Middle frontal gyrus (tissue), 1 donor: Measurements from ENCODE around the gene CHST8.
"Not testable (repeated sequence)": the region's sequence is repeated elsewhere in the genome, so short reads cannot be mapped to it uniquely, and the experiment has no call there.

ENCODE experiments used
- DNase-seq: peaks from one replicate; pipeline ENCODE4 v3.0.0-alpha.2; 2015; ENCODE audit warnings: low spot score; ENCODE audit errors: extremely low spot score

The CHST8 gene

GRCh38 chr19:33689138-33689746 is 67.5 kb downstream of the CHST8 start:
- no peak for DNase-seq

GRCh38 chr19:33689868-33690267 is 68.1 kb downstream of the CHST8 start:
- DNase-seq: no peak

GRCh38 chr19:33690378-33691029 is 68.8 kb downstream of the CHST8 start:
- no peak for DNase-seq

- DNase-seq: no peak
These were observed 69.3 kb downstream of the CHST8 start for GRCh38 chr19:33691030-33691427.

- no peak for DNase-seq
These were observed 70.0 kb downstream of the CHST8 start for GRCh38 chr19:33691736-33692135.

GRCh38 chr19:33693678-33694077 is 71.9 kb downstream of the CHST8 start:
- DNase-seq: no peak

GRCh38 chr19:33695547-33695946 is 73.8 kb downstream of the CHST8 start:
- DNase-seq: not testable (repeated sequence)

GRCh38 chr19:33697766-33698165 is 76.0 kb downstream of the CHST8 start:
- no peak for DNase-seq

- no peak for DNase-seq
These were observed 77.1 kb downstream of the CHST8 start for GRCh38 chr19:33698576-33699435.

- no peak for DNase-seq
These were observed 78.1 kb downstream of the CHST8 start for GRCh38 chr19:33699754-33700407.

- DNase-seq: no peak
These were observed 78.8 kb downstream of the CHST8 start for GRCh38 chr19:33700408-33701013.

GRCh38 chr19:33701565-33701964 is 79.8 kb downstream of the CHST8 start:
- DNase-seq: no peak

GRCh38 chr19:33702606-33703437 is 81.1 kb downstream of the CHST8 start:
- no peak for DNase-seq

- DNase-seq: no peak
These were observed 81.6 kb downstream of the CHST8 start for GRCh38 chr19:33703438-33703750.

- no peak for DNase-seq
These were observed 82.1 kb downstream of the CHST8 start for GRCh38 chr19:33703821-33704220.

GRCh38 chr19:33704271-33704670 is 82.5 kb downstream of the CHST8 start:
- DNase-seq: no peak

GRCh38 chr19:33705090-33705847 is 83.5 kb downstream of the CHST8 start:
- DNase-seq: no peak

GRCh38 chr19:33705860-33706259 is 84.1 kb downstream of the CHST8 start:
- DNase-seq: no peak

- no peak for DNase-seq
These were observed 84.9 kb downstream of the CHST8 start for GRCh38 chr19:33706631-33707030.

GRCh38 chr19:33712268-33712667 is 90.5 kb downstream of the CHST8 start:
- DNase-seq: no peak
